Esophagus squamous epithelium (tissue), 4 donors: ENCODE measurements around the gene FABP3.

Source experiments
- POLR2A ChIP-seq, 4 donors: fragments of 450-650 bp; IDR thresholded peaks; one replicate each; pipeline ENCODE4 v1.6.1; 2017; ENCODE audit warnings: antibody characterized with exemption in 4 of 4, mild to moderate bottlenecking in 4 of 4, moderate library complexity in 3 of 4
- TF ChIP-seq, protein P1 (sequence below), 6 experiments: fragments of 450-650 bp in 4 of 6; fragments of 200-600 bp in 2 of 6; sonication (generic) in 2 of 6; IDR thresholded peaks; one replicate each; pipeline ENCODE4 v1.5.1; 2016 to 2019; ENCODE audit warnings: antibody characterized with exemption in 6 of 6, mild to moderate bottlenecking in 4 of 6, moderate library complexity in 4 of 6

- TF ChIP-seq, protein P1, sequence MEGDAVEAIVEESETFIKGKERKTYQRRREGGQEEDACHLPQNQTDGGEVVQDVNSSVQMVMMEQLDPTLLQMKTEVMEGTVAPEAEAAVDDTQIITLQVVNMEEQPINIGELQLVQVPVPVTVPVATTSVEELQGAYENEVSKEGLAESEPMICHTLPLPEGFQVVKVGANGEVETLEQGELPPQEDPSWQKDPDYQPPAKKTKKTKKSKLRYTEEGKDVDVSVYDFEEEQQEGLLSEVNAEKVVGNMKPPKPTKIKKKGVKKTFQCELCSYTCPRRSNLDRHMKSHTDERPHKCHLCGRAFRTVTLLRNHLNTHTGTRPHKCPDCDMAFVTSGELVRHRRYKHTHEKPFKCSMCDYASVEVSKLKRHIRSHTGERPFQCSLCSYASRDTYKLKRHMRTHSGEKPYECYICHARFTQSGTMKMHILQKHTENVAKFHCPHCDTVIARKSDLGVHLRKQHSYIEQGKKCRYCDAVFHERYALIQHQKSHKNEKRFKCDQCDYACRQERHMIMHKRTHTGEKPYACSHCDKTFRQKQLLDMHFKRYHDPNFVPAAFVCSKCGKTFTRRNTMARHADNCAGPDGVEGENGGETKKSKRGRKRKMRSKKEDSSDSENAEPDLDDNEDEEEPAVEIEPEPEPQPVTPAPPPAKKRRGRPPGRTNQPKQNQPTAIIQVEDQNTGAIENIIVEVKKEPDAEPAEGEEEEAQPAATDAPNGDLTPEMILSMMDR (IDR thresholded peaks at IDR 0.05), result no peak
- TF ChIP-seq POLR2A (IDR thresholded peaks at IDR 0.05), result no peak
These were observed 4.5 kb upstream of the FABP3 start for GRCh38 chr1:31377364-31377863.
